Measurements from ENCODE around the gene CNTN1.

CNTN1 gene

GRCh38 chr12:40833818-40834217, 141.6 kb downstream of the CNTN1 start:
- DNase-seq: no peak
- Histone ChIP-seq H3K79me2 (ENCODE audit: insufficient read depth, low read length) (no peaks in the 10 kb centered on the region), H3K9ac (ENCODE audit: low read depth, low read length) (no peak overlapping the region), H3K9me3 (ENCODE audit: insufficient read depth, low read length, severe bottlenecking) (no peaks in the 10 kb centered on the region), H3K27ac (ENCODE audit: low read length) (no peak overlapping the region), H3K27me3 (ENCODE audit: insufficient read depth, low read length, poor library complexity) (no peaks in the 10 kb centered on the region), H3K4me2 (ENCODE audit: insufficient read depth, low read length) (no peak overlapping the region), H2AFZ (ENCODE audit: low read depth, low read length) (no peak overlapping the region), H3K36me3 (ENCODE audit: insufficient read depth, low read length) (no peaks in the 10 kb centered on the region), H4K20me1 (ENCODE audit: insufficient read depth, low read length) (no peaks in the 10 kb centered on the region), H3K4me1 (ENCODE audit: insufficient read depth, low read length) (no peaks in the 10 kb centered on the region), H3K4me3 (ENCODE audit: low read depth in 1 of 2, low read length in 2 of 2) (no peak overlapping the region)
- no peak for ATAC-seq (ENCODE audit: insufficient read depth, low read depth)
- TF ChIP-seq EZH2 (IDR thresholded peaks at IDR 0.05; ENCODE audit: borderline replicate concordance, low read depth, low read length, severe bottlenecking): no peak
- no peak for TF ChIP-seq CTCF (IDR thresholded peaks at IDR 0.05; ENCODE audit: borderline replicate concordance, extremely low read depth, low read length, poor library complexity, severe bottlenecking)

GRCh38 chr12:40834321-40834720, 142.1 kb downstream of the CNTN1 start:
- Histone ChIP-seq H3K36me3 (ENCODE audit: insufficient read depth, low read length) (no peaks in the 10 kb centered on the region), H3K9me3 (ENCODE audit: insufficient read depth, low read length, severe bottlenecking) (no peaks in the 10 kb centered on the region), H4K20me1 (ENCODE audit: insufficient read depth, low read length) (no peaks in the 10 kb centered on the region), H3K27me3 (ENCODE audit: insufficient read depth, low read length, poor library complexity) (no peaks in the 10 kb centered on the region), H3K9ac (ENCODE audit: low read depth, low read length) (no peak overlapping the region), H3K4me2 (ENCODE audit: insufficient read depth, low read length) (no peak overlapping the region), H3K27ac (ENCODE audit: low read length) (no peak overlapping the region), H3K79me2 (ENCODE audit: insufficient read depth, low read length) (no peaks in the 10 kb centered on the region), H2AFZ (ENCODE audit: low read depth, low read length) (no peak overlapping the region), H3K4me1 (ENCODE audit: insufficient read depth, low read length) (no peaks in the 10 kb centered on the region), H3K4me3 (ENCODE audit: low read depth in 1 of 2, low read length in 2 of 2) (no peak overlapping the region)
- ATAC-seq (ENCODE audit: insufficient read depth, low read depth) (no peak), DNase-seq (no peak)
- TF ChIP-seq EZH2 (IDR thresholded peaks at IDR 0.05; ENCODE audit: borderline replicate concordance, low read depth, low read length, severe bottlenecking): no peak
- no peak for TF ChIP-seq CTCF (IDR thresholded peaks at IDR 0.05; ENCODE audit: borderline replicate concordance, extremely low read depth, low read length, poor library complexity, severe bottlenecking)

- no peaks in the 10 kb centered on the region for H3K36me3 ChIP-seq (ENCODE audit: insufficient read depth, low read length)
- H3K27ac ChIP-seq (ENCODE audit: low read length): no peak overlapping the region
- no peak overlapping the region for H3K4me2 ChIP-seq (ENCODE audit: insufficient read depth, low read length)
- no peak overlapping the region for H3K9ac ChIP-seq (ENCODE audit: low read depth, low read length)
- DNase-seq (no peak), ATAC-seq (ENCODE audit: insufficient read depth, low read depth) (no peak)
- H4K20me1 ChIP-seq (ENCODE audit: insufficient read depth, low read length): no peaks in the 10 kb centered on the region
- H3K4me1 ChIP-seq (ENCODE audit: insufficient read depth, low read length): no peaks in the 10 kb centered on the region
- no peak overlapping the region for H3K4me3 ChIP-seq (ENCODE audit: low read depth in 1 of 2, low read length in 2 of 2)
- H3K9me3 ChIP-seq (ENCODE audit: insufficient read depth, low read length, severe bottlenecking): no peaks in the 10 kb centered on the region
- no peaks in the 10 kb centered on the region for H3K27me3 ChIP-seq (ENCODE audit: insufficient read depth, low read length, poor library complexity)
- no peak overlapping the region for H2AFZ ChIP-seq (ENCODE audit: low read depth, low read length)
- no peak for TF ChIP-seq EZH2 (IDR thresholded peaks at IDR 0.05; ENCODE audit: borderline replicate concordance, low read depth, low read length, severe bottlenecking)
- TF ChIP-seq CTCF (IDR thresholded peaks at IDR 0.05; ENCODE audit: borderline replicate concordance, extremely low read depth, low read length, poor library complexity, severe bottlenecking): no peak
- no peaks in the 10 kb centered on the region for H3K79me2 ChIP-seq (ENCODE audit: insufficient read depth, low read length)
These were observed 145.7 kb downstream of the CNTN1 start for GRCh38 chr12:40837891-40838429.

- H3K4me1 ChIP-seq (ENCODE audit: insufficient read depth, low read length): no peaks in the 10 kb centered on the region
- H3K9me3 ChIP-seq (ENCODE audit: insufficient read depth, low read length, severe bottlenecking): no peaks in the 10 kb centered on the region
- TF ChIP-seq CTCF (IDR thresholded peaks at IDR 0.05; ENCODE audit: borderline replicate concordance, extremely low read depth, low read length, poor library complexity, severe bottlenecking): no peak
- no peak for TF ChIP-seq EZH2 (IDR thresholded peaks at IDR 0.05; ENCODE audit: borderline replicate concordance, low read depth, low read length, severe bottlenecking)
- H4K20me1 ChIP-seq (ENCODE audit: insufficient read depth, low read length): no peaks in the 10 kb centered on the region
- H3K79me2 ChIP-seq (ENCODE audit: insufficient read depth, low read length): no peaks in the 10 kb centered on the region
- DNase-seq (no peak), ATAC-seq (ENCODE audit: insufficient read depth, low read depth) (no peak)
- H3K9ac ChIP-seq (ENCODE audit: low read depth, low read length): no peak overlapping the region
- no peak overlapping the region for H3K4me2 ChIP-seq (ENCODE audit: insufficient read depth, low read length)
- H3K27me3 ChIP-seq (ENCODE audit: insufficient read depth, low read length, poor library complexity): no peaks in the 10 kb centered on the region
- no peak overlapping the region for H3K27ac ChIP-seq (ENCODE audit: low read length)
- H3K4me3 ChIP-seq (ENCODE audit: low read depth in 1 of 2, low read length in 2 of 2): no peak overlapping the region
- no peaks in the 10 kb centered on the region for H3K36me3 ChIP-seq (ENCODE audit: insufficient read depth, low read length)
- no peak overlapping the region for H2AFZ ChIP-seq (ENCODE audit: low read depth, low read length)
These were observed 151.3 kb downstream of the CNTN1 start for GRCh38 chr12:40843495-40843894.

Measured in DND-41 (cell line).